ENCODE results near the gene MEIS2.

Gene MEIS2

GRCh38 chr15:37031198-37031597, 69.2 kb downstream of the MEIS2 start:
- Histone ChIP-seq H3K9me3 (ENCODE audit: insufficient read depth, low read length, severe bottlenecking) (no peaks in the 10 kb centered on the region), H4K20me1 (ENCODE audit: insufficient read depth, low read length) (no peaks in the 10 kb centered on the region), H3K4me1 (ENCODE audit: insufficient read depth, low read length) (no peaks in the 10 kb centered on the region), H3K27me3 (ENCODE audit: insufficient read depth, low read length, poor library complexity) (no peaks in the 10 kb centered on the region), H3K4me2 (ENCODE audit: insufficient read depth, low read length) (no peak overlapping the region), H3K36me3 (ENCODE audit: insufficient read depth, low read length) (no peaks in the 10 kb centered on the region), H3K4me3 (ENCODE audit: low read depth in 1 of 2, low read length in 2 of 2) (no peak overlapping the region), H2AFZ (ENCODE audit: low read depth, low read length) (no peak overlapping the region), H3K9ac (ENCODE audit: low read depth, low read length) (no peak overlapping the region), H3K27ac (ENCODE audit: low read length) (no peak overlapping the region), H3K79me2 (ENCODE audit: insufficient read depth, low read length) (no peaks in the 10 kb centered on the region)
- DNase-seq: no peak
- ATAC-seq (ENCODE audit: insufficient read depth, low read depth): no peak
- TF ChIP-seq, protein P1, sequence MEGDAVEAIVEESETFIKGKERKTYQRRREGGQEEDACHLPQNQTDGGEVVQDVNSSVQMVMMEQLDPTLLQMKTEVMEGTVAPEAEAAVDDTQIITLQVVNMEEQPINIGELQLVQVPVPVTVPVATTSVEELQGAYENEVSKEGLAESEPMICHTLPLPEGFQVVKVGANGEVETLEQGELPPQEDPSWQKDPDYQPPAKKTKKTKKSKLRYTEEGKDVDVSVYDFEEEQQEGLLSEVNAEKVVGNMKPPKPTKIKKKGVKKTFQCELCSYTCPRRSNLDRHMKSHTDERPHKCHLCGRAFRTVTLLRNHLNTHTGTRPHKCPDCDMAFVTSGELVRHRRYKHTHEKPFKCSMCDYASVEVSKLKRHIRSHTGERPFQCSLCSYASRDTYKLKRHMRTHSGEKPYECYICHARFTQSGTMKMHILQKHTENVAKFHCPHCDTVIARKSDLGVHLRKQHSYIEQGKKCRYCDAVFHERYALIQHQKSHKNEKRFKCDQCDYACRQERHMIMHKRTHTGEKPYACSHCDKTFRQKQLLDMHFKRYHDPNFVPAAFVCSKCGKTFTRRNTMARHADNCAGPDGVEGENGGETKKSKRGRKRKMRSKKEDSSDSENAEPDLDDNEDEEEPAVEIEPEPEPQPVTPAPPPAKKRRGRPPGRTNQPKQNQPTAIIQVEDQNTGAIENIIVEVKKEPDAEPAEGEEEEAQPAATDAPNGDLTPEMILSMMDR (IDR thresholded peaks at IDR 0.05; ENCODE audit: borderline replicate concordance, extremely low read depth, low read length, poor library complexity, severe bottlenecking): no peak

DNA sequence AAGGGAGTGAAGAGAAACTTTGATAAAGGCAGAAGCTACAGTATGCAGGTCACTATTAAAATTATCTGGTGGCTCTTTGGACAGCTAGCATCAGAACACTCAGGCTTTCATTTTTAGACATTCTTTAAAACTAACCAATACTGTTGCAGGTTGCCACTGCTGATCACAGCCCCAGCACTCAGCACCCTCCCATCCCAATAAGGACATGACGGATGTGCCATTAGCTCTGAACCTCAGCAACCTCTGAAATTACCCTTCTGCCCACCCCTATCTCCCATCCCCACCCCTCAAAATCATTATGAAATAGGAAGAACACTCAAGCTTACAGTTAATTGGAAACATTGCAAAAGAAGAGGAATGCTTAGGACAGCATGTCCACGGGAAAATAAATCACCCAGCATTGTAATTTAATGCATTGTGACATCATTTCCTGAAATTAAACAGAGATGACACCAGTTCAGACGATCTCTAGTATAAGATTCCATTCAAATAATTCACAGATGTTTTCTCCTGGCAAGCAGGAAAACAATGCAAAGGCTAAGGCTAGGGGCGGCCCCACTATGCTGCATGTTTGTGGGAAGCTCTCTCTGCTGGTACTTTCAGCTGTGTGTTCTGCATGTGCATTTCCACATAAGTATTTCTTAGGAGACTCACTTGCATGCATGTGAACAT, 71.6 kb downstream of the MEIS2 start:
- H4K20me1 ChIP-seq (ENCODE audit: insufficient read depth, low read length): no peaks in the 10 kb centered on the region
- no peaks in the 10 kb centered on the region for H3K27me3 ChIP-seq (ENCODE audit: insufficient read depth, low read length, poor library complexity)
- H3K4me3 ChIP-seq (ENCODE audit: low read depth in 1 of 2, low read length in 2 of 2): no peak overlapping the region
- no peak overlapping the region for H3K4me2 ChIP-seq (ENCODE audit: insufficient read depth, low read length)
- H3K36me3 ChIP-seq (ENCODE audit: insufficient read depth, low read length): no peaks in the 10 kb centered on the region
- no peak overlapping the region for H2AFZ ChIP-seq (ENCODE audit: low read depth, low read length)
- TF ChIP-seq, protein P1 (IDR thresholded peaks at IDR 0.05; ENCODE audit: borderline replicate concordance, extremely low read depth, low read length, poor library complexity, severe bottlenecking): no peak
- TF ChIP-seq EZH2 (IDR thresholded peaks at IDR 0.05; ENCODE audit: borderline replicate concordance, low read depth, low read length, severe bottlenecking): no peak
- DNase-seq (no peak), ATAC-seq (ENCODE audit: insufficient read depth, low read depth) (no peak)
- H3K27ac ChIP-seq (ENCODE audit: low read length): no peak overlapping the region
- no peaks in the 10 kb centered on the region for H3K79me2 ChIP-seq (ENCODE audit: insufficient read depth, low read length)
- H3K9ac ChIP-seq (ENCODE audit: low read depth, low read length): no peak overlapping the region
- no peaks in the 10 kb centered on the region for H3K9me3 ChIP-seq (ENCODE audit: insufficient read depth, low read length, severe bottlenecking)
- H3K4me1 ChIP-seq (ENCODE audit: insufficient read depth, low read length): no peaks in the 10 kb centered on the region

DNA sequence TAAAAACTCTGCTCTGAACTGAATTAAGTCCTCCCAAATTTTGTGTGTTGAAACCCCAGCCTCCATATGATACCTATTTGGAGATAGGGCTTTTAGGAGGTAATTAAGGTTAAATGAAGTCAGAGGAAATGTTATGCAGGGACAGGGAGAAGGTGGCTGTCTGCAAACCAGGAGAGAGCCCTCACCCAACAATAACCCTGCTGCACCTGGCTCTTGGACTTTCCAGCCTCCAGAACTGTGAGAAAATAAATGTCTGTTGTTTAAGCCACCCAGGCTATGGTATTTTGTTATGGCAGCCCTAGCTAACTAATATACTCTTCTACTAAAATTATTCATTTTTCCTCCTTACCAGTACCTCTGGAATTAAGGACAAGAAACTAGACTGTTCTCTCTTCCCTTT, 79.5 kb downstream of the MEIS2 start:
- Histone ChIP-seq H3K27me3 (ENCODE audit: insufficient read depth, low read length, poor library complexity) (no peaks in the 10 kb centered on the region), H3K4me3 (ENCODE audit: low read depth in 1 of 2, low read length in 2 of 2) (no peak overlapping the region), H3K79me2 (ENCODE audit: insufficient read depth, low read length) (no peaks in the 10 kb centered on the region), H3K9ac (ENCODE audit: low read depth, low read length) (no peak overlapping the region), H3K4me1 (ENCODE audit: insufficient read depth, low read length) (no peaks in the 10 kb centered on the region), H2AFZ (ENCODE audit: low read depth, low read length) (no peak overlapping the region), H4K20me1 (ENCODE audit: insufficient read depth, low read length) (no peaks in the 10 kb centered on the region), H3K36me3 (ENCODE audit: insufficient read depth, low read length) (no peaks in the 10 kb centered on the region), H3K27ac (ENCODE audit: low read length) (no peak overlapping the region), H3K9me3 (ENCODE audit: insufficient read depth, low read length, severe bottlenecking) (no peaks in the 10 kb centered on the region), H3K4me2 (ENCODE audit: insufficient read depth, low read length) (no peak overlapping the region)
- DNase-seq (no peak), ATAC-seq (ENCODE audit: insufficient read depth, low read depth) (no peak)
- TF ChIP-seq, protein P1 (IDR thresholded peaks at IDR 0.05; ENCODE audit: borderline replicate concordance, extremely low read depth, low read length, poor library complexity, severe bottlenecking): no peak
- TF ChIP-seq EZH2 (IDR thresholded peaks at IDR 0.05; ENCODE audit: borderline replicate concordance, low read depth, low read length, severe bottlenecking): no peak

Measured in DND-41 (cell line).